Esophagus muscularis mucosa (tissue), 4 donors: ENCODE results near the gene NPRL2. TPM values are rescaled to one million over a fixed set of nuclear protein-coding genes. Genes with fewer than 3 reads are reported as not detected.

Source experiments
- DNase-seq: peaks from one replicate; pipeline ENCODE4 v3.0.0-alpha.2; 2017; ENCODE audit errors: extremely low spot score
- H3K27ac ChIP-seq, 4 donors: fragments of 200-600 bp; sonication (generic); replicated peaks in 1 of 4; 1 replicate in 3 of 4; 2 replicates in 1 of 4; pipeline ENCODE4 v1.5.1; 2016 to 2019; ENCODE audit warnings: mild to moderate bottlenecking in 1 of 4
- H3K27me3 ChIP-seq, 4 donors: fragments of 200-600 bp; sonication (generic); one replicate each; pipeline versions ENCODE4 v1.5.1 to v1.6.0; 2016 to 2019
- H3K36me3 ChIP-seq, 4 donors: fragments of 200-600 bp; sonication (generic); one replicate each; pipeline ENCODE4 v1.5.1; 2016 to 2019
- H3K4me1 ChIP-seq, 4 donors: fragments of 200-600 bp; sonication (generic); one replicate each; pipeline ENCODE4 v1.5.1; 2016 to 2019
- H3K4me3 ChIP-seq, 4 donors: fragments of 200-600 bp; sonication (generic); 1 replicate in 2 of 4; 2 replicates in 2 of 4; pipeline ENCODE4 v1.5.1; 2016 to 2019; ENCODE audit warnings: mild to moderate bottlenecking in 4 of 4, moderate library complexity in 1 of 4
- H3K9me3 ChIP-seq, 4 donors: fragments of 200-600 bp; sonication (generic); 1 replicate in 3 of 4; 2 replicates in 1 of 4; pipeline ENCODE4 v1.5.1; 2016 to 2019
- CTCF ChIP-seq, 3 experiments: fragments of 200-600 bp in 2 of 3; fragments of 450-650 bp in 1 of 3; sonication (generic) in 2 of 3; IDR thresholded peaks; one replicate each; pipeline ENCODE4 v1.5.1; 2017 to 2019; ENCODE audit warnings: antibody characterized with exemption in 3 of 3, mild to moderate bottlenecking in 2 of 3, moderate library complexity in 1 of 3
- EP300 ChIP-seq: sonication (generic); formaldehyde crosslinking; IDR thresholded peaks from one replicate; pipeline ENCODE4 v1.6.1; 2017; ENCODE audit warnings: antibody characterized with exemption
- POLR2A ChIP-seq: fragments of 450-650 bp; IDR thresholded peaks from one replicate; pipeline ENCODE4 v1.6.1; 2017; ENCODE audit warnings: antibody characterized with exemption, moderate library complexity, mild to moderate bottlenecking, low read depth
- POLR2AphosphoS5 ChIP-seq, 2 donors: sonication (generic); formaldehyde crosslinking; IDR thresholded peaks; one replicate each; pipeline ENCODE4 v1.6.1; 2017; ENCODE audit warnings: antibody characterized with exemption in 2 of 2
- WGBS: methylation state at CpG from one replicate; pipeline ENCODE4 v1.1.5; 2018; 5-methylcytosine and 5-hydroxymethylcytosine counted together
- intact Hi-C: fragments of 100-400 bp; cut with DNase I; formaldehyde crosslinking; loops from one replicate; pipeline ENCODE4 v1.15.1; 2023
- total RNA-seq, 4 donors: library from RNA; depleted of rRNA; stranded (reverse); fragments of >200 nt; gene quantifications; one replicate each; pipeline versions ENCODE4 v1.1.0 to v1.2.1, GENCODE V29; 2016

Gene NPRL2
- total RNA-seq, 4 donors from 2014 or later: 10.4 to 16.7 (median 14.2) TPM

- Histone ChIP-seq H3K4me3 (peak overlapping the region; percentile 72 to 88 (median 84)), H3K27ac (peak overlapping the region in 3 of 4 donors; percentile 16 to 48 (median 22)), H3K4me1 (peaks cover 44 to 77% (median 63%) of the 10 kb centered on the region in 4 donors), H3K36me3 (peaks cover 0 to 65% (median 51%) of the 10 kb centered on the region in 4 donors), H3K27me3 (no peaks in the 10 kb centered on the region), H3K9me3 (no peaks in the 10 kb centered on the region)
- WGBS: 39% methylated on average over 6 of the region's 10 CpGs
- TF ChIP-seq CTCF (IDR thresholded peaks at IDR 0.05) (no peak), POLR2AphosphoS5 (IDR thresholded peaks at IDR 0.05) (no peak), EP300 (no peak), POLR2A (no peak)
- intact Hi-C loops: no loop called here
- DNase-seq: no peak
Measured at GRCh38 chr3:50318615-50319014, 32.0 kb downstream of the NPRL2 start.

GRCh38 chr3:50318163-50318562 is 32.4 kb downstream of the NPRL2 start:
- intact Hi-C loops: no loop called here
- 82% methylated on average over 6 of the region's 11 CpGs for WGBS
- H3K36me3 ChIP-seq: peaks cover 0 to 65% (median 51%) of the 10 kb centered on the region in 4 donors
- H3K4me3 ChIP-seq: peak overlapping the region; percentile 72 to 88 (median 84)
- H3K9me3 ChIP-seq: no peaks in the 10 kb centered on the region
- TF ChIP-seq EP300: no peak
- TF ChIP-seq POLR2A: no peak
- TF ChIP-seq POLR2AphosphoS5 (IDR thresholded peaks at IDR 0.05): no peak
- TF ChIP-seq CTCF (IDR thresholded peaks at IDR 0.05): no peak
- no peak for DNase-seq
- peaks cover 44 to 73% (median 61%) of the 10 kb centered on the region in 4 donors for H3K4me1 ChIP-seq
- peak overlapping the region in 3 of 4 donors; percentile 11 to 61 (median 28) for H3K27ac ChIP-seq
- no peaks in the 10 kb centered on the region for H3K27me3 ChIP-seq

DNA sequence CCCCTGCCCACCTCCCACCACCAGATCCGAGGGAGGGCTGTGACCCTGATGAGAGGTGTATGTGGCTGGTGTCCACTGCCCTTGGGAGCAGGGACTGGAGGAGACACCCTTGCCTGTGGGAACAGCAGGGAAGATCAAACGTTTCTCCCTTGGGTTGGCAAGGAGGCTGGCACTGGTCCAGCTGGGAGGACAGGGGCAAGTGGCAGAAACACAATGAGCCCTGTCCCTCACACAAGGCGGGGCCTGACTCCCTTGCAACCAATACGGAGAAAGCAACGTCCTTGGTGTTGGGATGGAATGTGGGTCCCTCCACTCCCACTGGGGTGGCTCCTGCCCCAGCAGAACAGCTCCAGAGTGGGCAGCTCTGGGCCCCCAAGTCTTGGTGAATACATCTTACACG is 33.3 kb downstream of the NPRL2 start:
- 59% methylated on average over 5 of the region's 6 CpGs for WGBS
- no peaks in the 10 kb centered on the region for H3K9me3 ChIP-seq
- TF ChIP-seq CTCF (IDR thresholded peaks at IDR 0.05) (no peak), POLR2A (no peak), POLR2AphosphoS5 (IDR thresholded peaks at IDR 0.05) (no peak), EP300 (no peak)
- DNase-seq: no peak
- peak overlapping the region; percentile 21 to 61 (median 39) for H3K27ac ChIP-seq
- intact Hi-C loops: no loop called here
- H3K4me3 ChIP-seq: peak overlapping the region in 1 of 4 donors; percentile 6
- peaks cover 0 to 65% (median 51%) of the 10 kb centered on the region in 4 donors for H3K36me3 ChIP-seq
- no peaks in the 10 kb centered on the region for H3K27me3 ChIP-seq
- H3K4me1 ChIP-seq: peaks cover 44 to 64% (median 54%) of the 10 kb centered on the region in 4 donors

DNA sequence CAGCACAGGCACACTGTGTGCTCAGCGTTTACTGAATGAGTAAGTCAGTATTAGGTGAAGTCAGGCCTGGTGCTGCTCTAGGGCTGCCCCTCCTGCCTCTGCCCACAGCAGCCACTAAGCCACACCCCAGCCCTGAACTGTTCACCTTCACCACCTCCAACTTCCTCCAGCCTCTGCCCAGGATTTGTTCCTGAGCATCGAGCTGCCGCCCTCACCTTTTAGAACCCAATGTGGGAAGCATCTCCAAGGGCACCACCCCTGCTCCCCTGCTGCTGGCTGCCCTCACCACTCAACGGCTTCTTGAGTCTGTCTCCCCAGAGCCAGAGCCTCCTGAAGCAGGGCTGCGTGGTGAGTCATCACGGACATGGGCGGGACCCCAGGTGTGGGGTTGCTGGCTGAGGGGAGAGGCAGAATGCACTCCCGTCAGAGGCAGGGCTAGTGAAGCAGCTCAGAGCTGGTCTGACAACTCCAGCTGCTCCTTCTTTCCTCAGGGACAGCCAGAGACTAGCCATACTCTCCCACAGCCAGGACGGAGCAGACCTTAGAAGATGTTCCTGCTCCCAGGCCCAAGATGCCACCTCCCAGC is 33.8 kb downstream of the NPRL2 start:
- TF ChIP-seq POLR2A: no peak
- no peak for TF ChIP-seq POLR2AphosphoS5 (IDR thresholded peaks at IDR 0.05)
- TF ChIP-seq EP300: no peak
- no peak for TF ChIP-seq CTCF (IDR thresholded peaks at IDR 0.05)
- H3K27me3 ChIP-seq: no peaks in the 10 kb centered on the region
- no peak overlapping the region for H3K4me3 ChIP-seq
- intact Hi-C loops: no loop called here
- peaks cover 42 to 59% (median 49%) of the 10 kb centered on the region in 4 donors for H3K4me1 ChIP-seq
- 72% methylated on average over 7 of the region's 9 CpGs for WGBS
- H3K27ac ChIP-seq: peak overlapping the region in 3 of 4 donors; percentile 21 to 61 (median 50)
- no peak for DNase-seq
- peaks cover 0 to 65% (median 53%) of the 10 kb centered on the region in 4 donors for H3K36me3 ChIP-seq
- no peaks in the 10 kb centered on the region for H3K9me3 ChIP-seq
